ENCODE measurements around the gene MEPCE. TPM values are rescaled to one million over a fixed set of nuclear protein-coding genes. Genes with fewer than 3 reads are reported as not detected.

Gene MEPCE
- total and polyA plus RNA-seq, 9 of the 15 experiments (the other 6 are each of a cell fraction or from before 2014, with no cell fraction given), result 10.9 to 76.3 (median 44.1) TPM

- TF ChIP-seq MGA (IDR thresholded peaks at IDR 0.05) (peak; percentile 100), NELFE (IDR thresholded peaks at IDR 0.05; ENCODE audit: insufficient read depth, insufficient read length) (no peak), RBM22 (IDR thresholded peaks at IDR 0.05; ENCODE audit: low read depth, low read length, poor library complexity, severe bottlenecking) (peak; percentile 89), HDAC2 (IDR thresholded peaks at IDR 0.05) (peak; percentile 99), CBFB (CRISPR knock-in tag; IDR thresholded peaks at IDR 0.05) (peak; percentile 96), MCM5 (IDR thresholded peaks at IDR 0.05; ENCODE audit: low read depth) (no peak), ZNF583 (CRISPR knock-in tag; IDR thresholded peaks at IDR 0.05) (no peak), GMEB1 (CRISPR knock-in tag; IDR thresholded peaks at IDR 0.05) (peak; percentile 38), ESRRA (IDR thresholded peaks at IDR 0.05; ENCODE audit: borderline replicate concordance, low read depth) (peak; percentile 49; the same call in 1 of the 2 replicates), CXXC5 (CRISPR knock-in tag; IDR thresholded peaks at IDR 0.05) (peak; percentile 79), MAZ (CRISPR knock-in tag; conservative IDR thresholded peaks at IDR 0.05 in 1 of 2, IDR thresholded peaks at IDR 0.05 in 1 of 2) (peak; percentile 54 to 78; a peak in 3 of 4 replicates)
These were observed 1.2 kb upstream of the MEPCE start, which contains the start of gene ZCWPW1 (continued) for GRCh38 chr7:100428199-100428966.
